ENCODE results near the gene MOV10L1.

Gene MOV10L1

DNA sequence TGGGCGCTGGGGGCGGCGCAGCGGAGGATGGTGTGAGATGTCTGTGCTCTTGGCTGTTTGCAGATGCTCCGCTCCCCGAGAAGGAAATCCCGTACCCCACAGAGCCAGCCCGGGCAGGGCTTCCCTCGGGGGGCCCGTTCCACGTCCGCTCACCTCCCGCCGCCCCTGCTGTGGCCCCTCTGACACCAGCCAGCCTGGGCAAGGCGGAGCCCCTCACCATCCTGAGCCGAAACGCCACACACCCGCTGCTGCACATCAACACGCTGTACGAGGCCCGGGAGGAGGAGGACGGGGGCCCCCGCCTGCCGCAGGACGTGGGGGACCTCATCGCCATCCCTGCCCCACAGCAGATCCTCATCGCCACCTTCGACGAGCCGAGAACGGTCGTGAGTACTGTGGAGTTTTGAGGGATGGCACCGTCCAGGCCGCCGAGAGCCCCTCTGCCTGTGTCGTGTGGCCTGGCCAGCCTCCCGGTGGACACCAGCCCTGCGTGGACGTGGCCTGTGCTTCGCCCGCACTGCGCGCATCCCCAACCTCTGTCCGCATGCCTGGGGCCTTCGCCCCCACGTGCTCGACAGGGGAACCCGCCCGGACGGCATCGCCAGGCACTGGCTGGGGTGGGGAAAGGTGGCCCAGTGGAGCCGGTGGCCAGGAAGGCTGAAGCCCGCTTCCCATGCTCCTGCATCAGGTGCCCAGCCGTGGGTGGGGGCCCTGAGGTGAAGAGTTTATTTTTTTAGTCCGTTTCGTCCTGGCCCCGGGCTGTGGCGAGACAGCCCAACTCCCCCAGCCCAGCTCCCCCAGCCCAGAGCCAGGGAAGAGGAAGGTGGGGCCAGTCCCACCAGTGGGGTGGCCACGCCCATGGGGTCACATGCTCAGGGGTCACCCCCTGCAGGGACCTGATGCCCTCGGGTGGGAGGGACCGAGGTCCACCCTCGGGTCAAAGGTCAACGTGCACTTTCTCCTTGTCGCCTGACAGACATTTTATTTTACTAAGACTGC is 89.4 kb downstream of the MOV10L1 start:
- no peak for DNase-seq

- no peak for DNase-seq
Measured at GRCh38 chr22:50179937-50180726, 90.3 kb downstream of the MOV10L1 start.

DNA sequence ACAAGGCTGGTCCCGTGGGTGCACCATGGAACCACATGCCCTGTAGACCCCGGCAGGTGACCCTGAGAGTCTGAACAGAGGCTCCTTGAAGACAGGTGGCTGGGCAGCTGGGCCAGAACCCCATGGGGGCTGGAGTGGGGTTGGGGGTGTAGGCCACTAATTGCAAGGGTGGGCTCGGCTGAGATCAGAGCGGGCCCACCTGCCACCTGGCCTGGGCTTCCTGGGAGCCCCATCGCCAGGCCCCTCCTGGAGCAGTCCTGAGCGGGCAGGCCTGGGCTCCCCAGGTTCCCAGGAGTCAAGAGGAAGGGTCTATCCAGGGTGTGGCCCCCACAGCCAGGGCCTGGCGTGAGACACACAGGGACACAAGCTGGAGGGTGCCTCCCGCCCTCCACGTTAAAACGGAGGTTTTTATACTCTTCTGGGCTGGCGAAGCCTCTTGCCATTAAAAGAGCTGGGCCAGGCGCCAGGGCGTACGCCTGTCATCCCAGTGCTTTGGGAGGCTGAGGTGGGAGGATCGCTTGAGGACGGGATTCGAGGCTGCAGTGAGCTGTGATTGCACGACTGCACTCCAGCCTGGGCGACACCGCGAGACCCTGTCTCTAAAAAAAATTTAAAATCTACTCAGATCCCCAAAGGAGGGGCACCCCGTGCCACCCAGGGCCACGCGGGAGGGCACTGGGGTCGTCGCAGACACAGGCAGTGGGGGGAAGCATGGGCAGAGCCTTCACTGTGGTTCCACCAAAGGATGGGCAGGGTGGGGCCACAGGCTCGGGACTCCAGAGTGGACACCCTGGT is 91.1 kb downstream of the MOV10L1 start:
- DNase-seq: no peak

- DNase-seq: no peak
Measured at GRCh38 chr22:50182176-50183081, 92.6 kb downstream of the MOV10L1 start.

DNA sequence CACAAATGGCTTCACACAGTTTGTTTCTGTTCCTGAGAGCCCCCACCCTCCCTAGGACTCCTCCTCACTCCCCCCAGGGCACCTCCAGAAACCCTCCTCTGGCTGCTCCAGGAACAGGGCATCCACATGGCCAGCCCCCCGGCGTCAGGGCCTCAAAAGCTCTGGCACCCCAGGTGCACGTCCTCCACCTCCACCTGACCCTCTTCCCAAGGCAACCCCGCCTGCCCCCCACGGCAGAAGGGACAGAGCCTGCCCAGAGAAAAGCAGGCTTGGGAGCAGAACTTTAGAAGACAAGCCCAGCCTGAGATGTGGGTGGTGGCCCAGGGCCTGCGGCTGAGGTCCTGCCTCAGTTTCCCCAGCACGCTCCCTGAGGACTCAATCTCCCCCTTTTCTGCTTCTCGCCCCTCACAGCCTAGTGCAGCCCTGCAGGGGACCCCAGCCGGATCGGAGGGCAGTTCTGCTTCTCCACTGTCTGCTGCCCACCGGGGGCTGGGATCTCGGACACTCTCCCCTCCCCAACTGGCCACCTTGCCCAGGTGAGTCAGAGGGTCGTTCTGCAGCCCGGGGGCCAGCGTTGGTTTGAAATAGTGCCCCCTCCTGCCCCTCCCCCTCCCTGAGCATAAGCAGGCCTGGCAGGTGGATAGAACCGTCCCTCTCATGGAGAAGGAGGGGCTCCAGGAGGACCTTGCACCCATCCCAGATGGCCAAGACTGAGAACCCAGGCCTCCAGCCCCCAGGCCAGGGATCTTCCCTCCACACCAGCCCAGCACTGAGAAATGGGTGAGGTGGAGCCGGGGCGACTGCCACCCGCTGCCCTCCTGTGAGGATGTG is 93.5 kb downstream of the MOV10L1 start:
- no peak for DNase-seq

- no peak for DNase-seq
Measured at GRCh38 chr22:50184004-50184901, 94.4 kb downstream of the MOV10L1 start.

DNA sequence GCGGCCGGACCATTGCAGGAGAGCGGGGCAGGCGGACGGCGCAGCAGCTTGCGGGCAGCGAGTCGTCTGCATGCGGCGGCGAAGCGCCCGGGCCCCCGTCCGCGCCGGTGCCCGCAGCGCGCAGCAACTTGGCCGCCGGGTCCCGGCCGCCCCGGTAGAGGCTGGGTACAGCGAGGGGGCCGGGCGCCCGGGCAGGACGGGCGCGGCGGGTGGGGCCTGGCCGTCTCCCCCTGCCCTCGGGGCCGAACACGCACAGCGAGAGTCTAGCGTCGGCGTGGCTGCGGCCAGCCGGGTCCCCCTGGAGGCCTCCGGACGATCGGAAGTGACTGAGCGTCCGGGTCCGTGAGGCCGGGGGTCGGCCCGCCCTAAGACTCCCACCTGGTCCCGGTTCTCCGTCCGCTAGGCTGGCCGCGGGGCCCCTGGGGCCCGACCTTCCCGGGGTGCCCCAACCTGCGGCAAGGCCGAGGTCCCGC is 95.1 kb downstream of the MOV10L1 start:
- no peak for DNase-seq

DNA sequence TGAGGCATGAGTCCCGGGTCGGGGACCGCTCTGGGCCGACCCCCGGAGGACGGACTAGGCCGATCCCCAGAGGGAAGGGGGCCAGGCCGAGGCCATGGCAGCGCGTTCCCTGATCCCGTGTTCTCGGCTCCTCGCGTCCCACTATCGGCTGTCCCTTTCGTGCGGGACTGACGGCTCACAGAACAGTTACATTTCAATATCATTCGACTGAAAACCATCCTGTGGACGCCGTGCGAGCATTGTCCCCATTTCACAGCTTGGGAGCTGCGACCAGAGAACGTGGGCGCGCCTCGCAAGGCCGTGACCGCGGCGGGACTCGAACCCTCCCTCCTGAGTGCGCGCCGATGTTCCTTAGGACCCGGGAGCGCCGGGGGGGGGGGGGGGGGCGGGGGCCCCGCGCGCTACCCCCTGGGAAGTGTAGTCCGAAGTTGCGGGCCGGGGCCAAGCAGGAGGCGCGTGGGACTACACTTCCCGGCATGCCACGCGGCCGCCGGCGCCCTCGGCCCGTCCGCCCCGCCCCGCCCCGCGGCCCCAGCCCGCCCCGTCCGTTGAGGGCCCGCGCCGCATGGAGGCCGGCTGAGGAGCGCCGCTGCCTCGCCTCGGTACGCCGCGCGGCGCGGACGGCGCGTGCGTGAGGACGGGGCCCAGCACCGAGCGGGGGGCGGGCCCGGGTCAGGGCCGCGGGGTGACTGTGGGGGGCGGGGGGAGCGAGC is 95.7 kb downstream of the MOV10L1 start, which contains the start of gene TRABD:
Gene TRABD (plus strand): TSS at position 539 of the 713 bp plus-strand sequence. CDS start 7,148 bp downstream, outside the sequence.
- peak; percentile 87 for DNase-seq

- DNase-seq: no peak
Measured at GRCh38 chr22:50186181-50186714, 96.4 kb downstream of the MOV10L1 start.

DNA sequence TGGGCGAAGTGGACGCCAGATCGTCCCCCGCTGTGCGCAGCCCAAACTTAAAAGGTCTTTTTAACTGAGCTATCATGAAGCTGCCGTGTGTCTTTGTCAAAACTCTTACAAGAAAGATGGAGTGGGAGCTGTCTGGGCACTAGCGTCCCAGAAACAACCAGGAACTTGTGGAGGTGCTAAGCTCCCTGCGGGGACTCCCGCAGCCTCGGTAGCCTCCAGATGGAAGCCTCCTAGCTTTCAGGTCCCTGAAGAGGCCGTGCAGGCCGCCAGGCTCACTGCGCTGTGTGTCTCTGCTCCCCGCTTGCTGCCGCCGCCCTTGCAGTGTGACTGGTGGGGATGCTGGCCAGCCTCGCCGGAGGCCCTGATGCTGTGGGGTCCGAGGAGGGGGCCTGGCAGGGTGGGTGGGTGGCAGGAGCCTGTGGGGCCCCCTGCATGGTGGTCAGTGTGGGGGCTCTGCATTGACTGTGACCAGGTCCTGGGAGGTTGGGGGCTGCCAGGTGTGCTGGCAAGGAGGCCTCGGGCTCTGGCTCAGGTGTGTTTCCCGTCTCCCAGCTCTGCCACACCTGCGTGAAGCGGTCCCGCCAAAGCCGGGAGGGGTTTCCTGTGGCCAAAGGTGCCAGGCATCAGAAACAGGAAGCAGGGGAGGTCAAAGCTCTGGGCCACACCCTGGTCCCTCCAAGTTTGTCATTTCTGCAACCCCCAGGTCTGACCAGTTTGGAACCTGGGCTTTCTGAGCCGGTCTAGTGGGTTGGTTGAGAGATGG is 97.1 kb downstream of the MOV10L1 start:
- DNase-seq: peak; percentile 32

DNA sequence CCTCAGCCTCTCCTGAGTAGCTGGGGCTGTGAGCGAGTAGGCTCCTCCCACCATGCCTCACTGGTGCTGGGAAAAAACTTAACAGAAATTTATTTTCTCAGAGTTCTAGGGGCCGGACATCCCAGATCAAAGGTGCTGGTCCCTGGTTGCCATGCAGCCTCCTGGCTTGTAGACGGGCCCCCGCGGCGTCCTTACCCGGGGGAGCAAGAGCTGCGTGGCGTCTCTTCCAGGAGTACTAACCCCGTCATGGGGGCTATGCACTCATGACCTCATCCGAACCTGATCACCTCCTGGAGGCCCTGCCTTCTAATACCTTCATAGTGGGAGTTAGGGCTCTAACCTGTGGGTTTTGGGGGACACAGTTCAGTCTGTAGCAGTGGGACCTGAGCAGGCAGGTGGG is 98.5 kb downstream of the MOV10L1 start:
- no peak for DNase-seq

DNA sequence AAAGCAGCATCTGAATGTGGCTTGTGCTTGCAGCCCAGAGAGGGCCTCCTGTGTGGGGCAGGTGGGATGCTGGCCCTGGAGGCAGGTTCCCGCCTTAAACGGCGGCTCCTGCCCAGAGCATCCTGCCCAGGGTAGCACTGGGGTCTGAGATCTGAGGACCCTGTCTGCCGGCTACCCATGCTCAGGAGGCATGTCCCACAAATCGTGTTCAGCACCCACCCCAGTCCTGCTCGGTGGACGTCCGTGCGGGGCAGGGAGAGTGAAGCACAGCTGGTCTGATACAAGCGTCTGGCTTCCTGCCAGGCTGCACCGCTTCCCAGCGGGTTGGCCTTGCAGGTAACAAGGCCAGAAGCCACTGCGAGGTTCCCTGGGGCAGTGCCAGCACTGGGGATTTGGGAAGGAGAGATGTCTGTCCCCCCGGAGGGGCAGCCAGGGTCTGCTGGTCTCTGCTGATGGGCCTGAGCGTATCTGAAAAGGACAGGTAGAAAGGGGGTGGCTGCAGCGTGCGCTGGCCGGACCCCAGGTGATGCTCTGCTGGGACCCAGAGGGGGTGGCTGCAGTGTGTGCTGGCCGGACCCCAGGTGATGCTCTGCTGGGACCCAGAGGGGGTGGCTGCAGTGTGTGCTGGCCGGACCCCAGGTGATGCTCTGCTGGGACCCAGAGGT is 99.5 kb downstream of the MOV10L1 start:
- DNase-seq: peak; percentile 49

- peak; percentile 78 for DNase-seq
Measured at GRCh38 chr22:50189849-50190181, 100.0 kb downstream of the MOV10L1 start.

GRCh38 chr22:50190182-50190940 is 100.6 kb downstream of the MOV10L1 start:
- DNase-seq: peak; percentile 78

GRCh38 chr22:50190941-50191741 is 101.3 kb downstream of the MOV10L1 start:
- DNase-seq: no peak
